ENCODE results near the gene PRKCD.

Gene PRKCD

GRCh38 chr3:53169045-53169831 lies 8.2 kb downstream of the PRKCD start:
- no peak for TF ChIP-seq CTCF (IDR thresholded peaks at IDR 0.05; ENCODE audit: extremely low read depth, missing control alignments)
- DNase-seq (ENCODE audit: low spot score): no peak

GRCh38 chr3:53169832-53170324 lies 8.9 kb downstream of the PRKCD start:
- no peak for DNase-seq (ENCODE audit: low spot score)
- TF ChIP-seq CTCF (IDR thresholded peaks at IDR 0.05; ENCODE audit: extremely low read depth, missing control alignments): no peak

- no peak for TF ChIP-seq CTCF (IDR thresholded peaks at IDR 0.05; ENCODE audit: extremely low read depth, missing control alignments)
- DNase-seq (ENCODE audit: low spot score): peak; percentile 69
Measured at GRCh38 chr3:53170325-53171063, 9.5 kb downstream of the PRKCD start.

- TF ChIP-seq CTCF (IDR thresholded peaks at IDR 0.05; ENCODE audit: extremely low read depth, missing control alignments): no peak
- no peak for DNase-seq (ENCODE audit: low spot score)
Measured at GRCh38 chr3:53171064-53171418, 10.0 kb downstream of the PRKCD start.

- no peak for DNase-seq (ENCODE audit: low spot score)
Measured at GRCh38 chr3:53171827-53172505, 11.0 kb downstream of the PRKCD start.

GRCh38 chr3:53173107-53173506 lies 12.1 kb downstream of the PRKCD start:
- TF ChIP-seq CTCF (IDR thresholded peaks at IDR 0.05; ENCODE audit: extremely low read depth, missing control alignments): no peak
- no peak for DNase-seq (ENCODE audit: low spot score)

More at GRCh38 chr3:53171827-53172505, 11.0 kb downstream of the PRKCD start:
- no peak for TF ChIP-seq CTCF (IDR thresholded peaks at IDR 0.05; ENCODE audit: extremely low read depth, missing control alignments)

Measured in GM20000 (cell line).